ENCODE results near the gene ALK.

ALK gene

DNA sequence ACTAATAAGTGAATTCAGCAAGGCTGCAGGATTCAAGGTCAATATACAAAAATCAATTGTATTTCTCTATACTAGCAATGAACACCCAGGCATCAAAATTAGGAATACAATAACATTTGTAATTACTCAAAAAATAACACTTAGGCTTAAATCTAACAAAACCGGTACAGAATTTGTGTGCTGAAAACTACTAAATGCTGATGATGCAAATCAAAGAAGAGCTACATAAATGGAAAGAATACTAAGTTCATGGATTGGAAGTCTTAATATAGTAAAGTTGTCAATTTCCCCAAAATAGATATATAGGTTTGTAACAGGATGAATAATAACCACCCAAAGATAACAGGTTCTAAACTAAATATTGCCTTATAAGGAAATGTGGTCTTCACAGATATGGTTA is 286.5 kb downstream of the ALK start:
- no peaks in the 10 kb centered on the region for H3K9me3 ChIP-seq (ENCODE audit: control insufficient read depth, low read length)
- no peaks in the 10 kb centered on the region for H3K4me1 ChIP-seq (ENCODE audit: control insufficient read depth, insufficient read depth, low read length, poor library complexity, severe bottlenecking)
- H3K27me3 ChIP-seq (replicated peaks; ENCODE audit: control insufficient read depth, insufficient read depth, low read length, poor library complexity, severe bottlenecking): no peaks in the 10 kb centered on the region
- H3K27ac ChIP-seq (ENCODE audit: insufficient read depth, low read length, poor library complexity, severe bottlenecking): no peak overlapping the region
- DNase-seq: no peak
- no peaks in the 10 kb centered on the region for H3K36me3 ChIP-seq (ENCODE audit: control insufficient read depth, insufficient read depth, low read length)
- H3K4me3 ChIP-seq (ENCODE audit: insufficient read depth, low read depth, low read length, poor library complexity, severe bottlenecking): no peak overlapping the region

DNA sequence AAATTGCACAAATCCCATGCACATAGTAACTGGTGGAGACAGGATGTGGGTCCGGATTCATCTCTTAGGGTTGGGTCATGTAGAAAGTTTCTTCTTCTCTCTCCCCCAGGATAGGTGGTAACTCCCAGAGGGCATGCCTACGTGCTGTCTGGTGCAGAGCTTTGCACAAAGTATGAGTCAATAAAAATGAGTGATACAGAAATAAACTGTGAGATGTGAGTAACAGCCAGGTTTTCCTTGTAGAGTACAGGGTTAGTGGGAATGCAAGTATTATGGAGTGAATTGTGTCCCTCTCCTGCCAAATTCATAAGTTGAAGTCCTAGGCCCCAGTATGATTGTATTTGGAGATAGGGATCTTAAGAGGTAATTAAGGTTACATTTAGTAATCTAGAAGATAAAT is 289.4 kb downstream of the ALK start:
- Histone ChIP-seq H3K4me1 (ENCODE audit: control insufficient read depth, insufficient read depth, low read length, poor library complexity, severe bottlenecking) (no peaks in the 10 kb centered on the region), H3K36me3 (ENCODE audit: control insufficient read depth, insufficient read depth, low read length) (no peaks in the 10 kb centered on the region), H3K4me3 (ENCODE audit: insufficient read depth, low read depth, low read length, poor library complexity, severe bottlenecking) (no peak overlapping the region), H3K27me3 (replicated peaks; ENCODE audit: control insufficient read depth, insufficient read depth, low read length, poor library complexity, severe bottlenecking) (no peaks in the 10 kb centered on the region), H3K27ac (ENCODE audit: insufficient read depth, low read length, poor library complexity, severe bottlenecking) (no peak overlapping the region), H3K9me3 (ENCODE audit: control insufficient read depth, low read length) (no peaks in the 10 kb centered on the region)
- DNase-seq: no peak

DNA sequence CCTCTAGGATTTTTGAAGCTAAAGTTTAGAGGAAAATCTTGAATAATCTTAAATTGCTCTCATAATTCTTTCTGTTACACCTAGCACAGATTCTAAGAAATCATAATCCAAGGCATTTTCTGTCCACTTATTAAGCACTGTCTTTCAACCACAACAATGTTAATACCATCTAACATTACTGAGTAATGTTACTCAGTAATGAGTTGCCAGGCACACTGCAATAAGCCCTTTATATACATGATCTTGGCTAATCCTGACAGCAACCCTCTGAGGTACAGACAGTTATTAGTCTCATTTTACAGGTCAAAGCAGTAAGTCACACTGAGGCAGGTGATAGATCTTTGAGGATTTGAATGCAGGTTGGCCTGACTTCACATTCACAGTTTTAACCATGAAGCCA is 291.9 kb downstream of the ALK start:
- H3K4me1 ChIP-seq (ENCODE audit: control insufficient read depth, insufficient read depth, low read length, poor library complexity, severe bottlenecking): no peaks in the 10 kb centered on the region
- H3K27ac ChIP-seq (ENCODE audit: insufficient read depth, low read length, poor library complexity, severe bottlenecking): no peak overlapping the region
- H3K4me3 ChIP-seq (ENCODE audit: insufficient read depth, low read depth, low read length, poor library complexity, severe bottlenecking): no peak overlapping the region
- no peaks in the 10 kb centered on the region for H3K36me3 ChIP-seq (ENCODE audit: control insufficient read depth, insufficient read depth, low read length)
- H3K27me3 ChIP-seq (replicated peaks; ENCODE audit: control insufficient read depth, insufficient read depth, low read length, poor library complexity, severe bottlenecking): no peaks in the 10 kb centered on the region
- no peaks in the 10 kb centered on the region for H3K9me3 ChIP-seq (ENCODE audit: control insufficient read depth, low read length)
- no peak for DNase-seq

- no peaks in the 10 kb centered on the region for H3K9me3 ChIP-seq (ENCODE audit: control insufficient read depth, low read length)
- DNase-seq: no peak
- no peaks in the 10 kb centered on the region for H3K4me1 ChIP-seq (ENCODE audit: control insufficient read depth, insufficient read depth, low read length, poor library complexity, severe bottlenecking)
- H3K4me3 ChIP-seq (ENCODE audit: insufficient read depth, low read depth, low read length, poor library complexity, severe bottlenecking): no peak overlapping the region
- H3K36me3 ChIP-seq (ENCODE audit: control insufficient read depth, insufficient read depth, low read length): no peaks in the 10 kb centered on the region
- H3K27ac ChIP-seq (ENCODE audit: insufficient read depth, low read length, poor library complexity, severe bottlenecking): no peak overlapping the region
- no peaks in the 10 kb centered on the region for H3K27me3 ChIP-seq (replicated peaks; ENCODE audit: control insufficient read depth, insufficient read depth, low read length, poor library complexity, severe bottlenecking)
Measured at GRCh38 chr2:29628862-29629261, 292.5 kb downstream of the ALK start.

DNA sequence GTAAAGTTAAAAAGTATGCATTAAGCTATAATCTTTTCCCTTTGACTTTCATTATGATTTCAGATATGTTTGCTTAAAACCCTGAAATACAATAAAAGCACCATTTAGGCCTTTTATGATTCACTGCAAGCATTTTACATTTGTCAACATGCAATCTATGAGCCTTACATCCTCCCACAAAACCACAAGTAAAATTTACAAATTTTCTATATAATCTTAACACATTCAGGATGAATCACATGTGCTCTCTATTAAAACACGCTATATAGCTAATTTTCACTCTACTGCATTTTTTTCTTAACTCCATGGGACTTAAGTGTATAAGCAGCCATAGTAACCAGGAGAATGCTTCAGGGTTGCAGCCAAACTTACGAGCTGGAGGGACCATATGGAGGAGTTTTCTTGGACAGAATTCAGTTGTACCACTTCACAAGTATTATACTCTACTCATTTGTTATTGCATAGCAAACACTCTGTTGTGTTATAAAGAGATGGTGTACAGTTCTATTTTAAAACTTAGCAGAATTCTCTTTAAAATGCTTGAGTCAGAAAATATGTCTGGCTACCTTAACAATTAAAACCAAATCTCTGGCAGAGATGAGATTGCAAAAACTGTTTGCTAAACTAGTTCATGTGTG is 293.2 kb downstream of the ALK start:
- DNase-seq: no peak
- Histone ChIP-seq H3K27ac (ENCODE audit: insufficient read depth, low read length, poor library complexity, severe bottlenecking) (no peak overlapping the region), H3K4me1 (ENCODE audit: control insufficient read depth, insufficient read depth, low read length, poor library complexity, severe bottlenecking) (no peaks in the 10 kb centered on the region), H3K27me3 (replicated peaks; ENCODE audit: control insufficient read depth, insufficient read depth, low read length, poor library complexity, severe bottlenecking) (no peaks in the 10 kb centered on the region), H3K4me3 (ENCODE audit: insufficient read depth, low read depth, low read length, poor library complexity, severe bottlenecking) (no peak overlapping the region), H3K9me3 (ENCODE audit: control insufficient read depth, low read length) (no peaks in the 10 kb centered on the region), H3K36me3 (ENCODE audit: control insufficient read depth, insufficient read depth, low read length) (no peaks in the 10 kb centered on the region)

DNA sequence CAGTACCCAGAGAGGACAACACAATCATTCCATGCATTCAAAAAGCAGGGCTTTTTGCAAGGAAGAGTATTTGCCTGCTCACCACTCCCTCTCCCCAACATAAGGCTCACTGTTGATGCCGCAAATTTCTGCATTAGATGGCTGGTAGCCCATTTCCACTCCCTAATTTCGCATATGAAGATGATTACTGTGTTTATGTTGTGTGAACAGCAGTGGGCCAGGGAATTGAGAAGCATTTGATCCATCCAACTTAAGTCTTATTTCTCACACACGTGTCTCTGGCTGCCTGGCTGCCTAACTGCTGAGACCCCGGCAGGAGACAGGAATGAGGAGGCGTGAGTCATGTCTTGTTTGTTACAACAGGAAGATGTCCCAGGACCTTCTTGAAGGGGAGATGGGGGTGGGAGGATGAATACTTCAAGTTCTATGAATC is 294.1 kb downstream of the ALK start:
- Histone ChIP-seq H3K4me1 (ENCODE audit: control insufficient read depth, insufficient read depth, low read length, poor library complexity, severe bottlenecking) (no peaks in the 10 kb centered on the region), H3K36me3 (ENCODE audit: control insufficient read depth, insufficient read depth, low read length) (no peaks in the 10 kb centered on the region), H3K27ac (ENCODE audit: insufficient read depth, low read length, poor library complexity, severe bottlenecking) (no peak overlapping the region), H3K4me3 (ENCODE audit: insufficient read depth, low read depth, low read length, poor library complexity, severe bottlenecking) (no peak overlapping the region), H3K9me3 (ENCODE audit: control insufficient read depth, low read length) (no peaks in the 10 kb centered on the region), H3K27me3 (replicated peaks; ENCODE audit: control insufficient read depth, insufficient read depth, low read length, poor library complexity, severe bottlenecking) (no peaks in the 10 kb centered on the region)
- DNase-seq: no peak

GRCh38 chr2:29620890-29621289 is 300.5 kb downstream of the ALK start:
- H3K4me3 ChIP-seq (ENCODE audit: insufficient read depth, low read depth, low read length, poor library complexity, severe bottlenecking): no peak overlapping the region

GRCh38 chr2:29619689-29620088 is 301.7 kb downstream of the ALK start:
- Histone ChIP-seq H3K27ac (ENCODE audit: insufficient read depth, low read length, poor library complexity, severe bottlenecking) (no peak overlapping the region), H3K4me1 (ENCODE audit: control insufficient read depth, insufficient read depth, low read length, poor library complexity, severe bottlenecking) (no peaks in the 10 kb centered on the region), H3K9me3 (ENCODE audit: control insufficient read depth, low read length) (no peaks in the 10 kb centered on the region), H3K36me3 (ENCODE audit: control insufficient read depth, insufficient read depth, low read length) (no peaks in the 10 kb centered on the region), H3K27me3 (replicated peaks; ENCODE audit: control insufficient read depth, insufficient read depth, low read length, poor library complexity, severe bottlenecking) (no peaks in the 10 kb centered on the region), H3K4me3 (ENCODE audit: insufficient read depth, low read depth, low read length, poor library complexity, severe bottlenecking) (no peak overlapping the region)
- DNase-seq: no peak

More at GRCh38 chr2:29620890-29621289, 300.5 kb downstream of the ALK start:
- Histone ChIP-seq H3K36me3 (ENCODE audit: control insufficient read depth, insufficient read depth, low read length) (no peaks in the 10 kb centered on the region), H3K27ac (ENCODE audit: insufficient read depth, low read length, poor library complexity, severe bottlenecking) (no peak overlapping the region), H3K4me1 (ENCODE audit: control insufficient read depth, insufficient read depth, low read length, poor library complexity, severe bottlenecking) (no peaks in the 10 kb centered on the region), H3K9me3 (ENCODE audit: control insufficient read depth, low read length) (no peaks in the 10 kb centered on the region), H3K27me3 (replicated peaks; ENCODE audit: control insufficient read depth, insufficient read depth, low read length, poor library complexity, severe bottlenecking) (no peaks in the 10 kb centered on the region)
- no peak for DNase-seq

DNA sequence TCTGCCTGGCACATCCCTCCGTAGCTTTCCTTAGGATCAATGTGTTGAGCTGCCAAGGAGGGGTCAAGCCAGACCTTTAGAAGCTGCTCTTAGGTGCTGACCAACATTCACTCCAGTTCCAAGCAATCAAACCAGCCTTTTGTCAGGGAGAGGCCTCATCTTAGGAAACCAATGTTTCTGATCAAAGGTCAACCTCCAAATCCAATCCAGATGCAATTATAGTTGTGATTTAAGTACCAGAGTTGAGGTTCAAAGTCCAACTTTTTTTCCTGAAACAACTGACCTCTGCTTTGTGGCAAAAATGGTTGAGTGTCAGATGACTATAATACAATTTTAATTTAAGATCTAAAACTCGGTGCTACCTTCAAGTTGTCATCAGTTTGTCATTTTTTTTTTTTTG is 303.4 kb downstream of the ALK start:
- no peaks in the 10 kb centered on the region for H3K4me1 ChIP-seq (ENCODE audit: control insufficient read depth, insufficient read depth, low read length, poor library complexity, severe bottlenecking)
- H3K36me3 ChIP-seq (ENCODE audit: control insufficient read depth, insufficient read depth, low read length): no peaks in the 10 kb centered on the region
- no peak for DNase-seq
- no peak overlapping the region for H3K4me3 ChIP-seq (ENCODE audit: insufficient read depth, low read depth, low read length, poor library complexity, severe bottlenecking)
- no peaks in the 10 kb centered on the region for H3K27me3 ChIP-seq (replicated peaks; ENCODE audit: control insufficient read depth, insufficient read depth, low read length, poor library complexity, severe bottlenecking)
- H3K27ac ChIP-seq (ENCODE audit: insufficient read depth, low read length, poor library complexity, severe bottlenecking): no peak overlapping the region
- H3K9me3 ChIP-seq (ENCODE audit: control insufficient read depth, low read length): no peaks in the 10 kb centered on the region

GRCh38 chr2:29617351-29617750 is 304.0 kb downstream of the ALK start:
- DNase-seq: no peak
- H3K27ac ChIP-seq (ENCODE audit: insufficient read depth, low read length, poor library complexity, severe bottlenecking): no peak overlapping the region
- H3K9me3 ChIP-seq (ENCODE audit: control insufficient read depth, low read length): no peaks in the 10 kb centered on the region
- no peaks in the 10 kb centered on the region for H3K27me3 ChIP-seq (replicated peaks; ENCODE audit: control insufficient read depth, insufficient read depth, low read length, poor library complexity, severe bottlenecking)
- H3K36me3 ChIP-seq (ENCODE audit: control insufficient read depth, insufficient read depth, low read length): no peaks in the 10 kb centered on the region
- no peak overlapping the region for H3K4me3 ChIP-seq (ENCODE audit: insufficient read depth, low read depth, low read length, poor library complexity, severe bottlenecking)
- H3K4me1 ChIP-seq (ENCODE audit: control insufficient read depth, insufficient read depth, low read length, poor library complexity, severe bottlenecking): no peaks in the 10 kb centered on the region

Data from effector memory CD4-positive, alpha-beta T cell (primary cell).